Activated CD4-positive, alpha-beta T cell treated with anti-CD3 and anti-CD28 coated beads for 36 hours (primary cell): ENCODE measurements around the gene IFNLR1. TPM values are rescaled to one million over a fixed set of nuclear protein-coding genes. Genes with fewer than 3 reads are reported as not detected.

Source experiments
- ATAC-seq: fragments of 200-7000 bp; cut with Tn5 transposase; one replicate; pipeline ENCODE4 v1.10.0; 2021; ENCODE audit warnings: mild to moderate bottlenecking, moderate library complexity
- CTCF ChIA-PET: fragments of 350-600 bp; sonication (Branson Sonifier 250); formaldehyde crosslinking; loops from one replicate; lab custom pipeline; 2021; ENCODE audit warnings: antibody characterized with exemption; lab: Charles Lee
- POLR2A ChIA-PET: fragments of 350-600 bp; sonication (Branson Sonifier 250); formaldehyde crosslinking; loops from one replicate; lab custom pipeline; 2021; ENCODE audit warnings: antibody characterized with exemption, inconsistent platforms; lab: Charles Lee
- DNase-seq: peaks from one replicate; pipeline ENCODE4 v3.0.0-alpha.2; 2020
- H3K27ac Mint-ChIP-seq: one replicate; pipeline ENCODE4 v1.8.0; 2021; ENCODE audit warnings: mixed read lengths
- H3K27me3 Mint-ChIP-seq: one replicate; pipeline ENCODE4 v1.8.0; 2021; ENCODE audit warnings: mixed read lengths
- H3K36me3 Mint-ChIP-seq: one replicate; pipeline ENCODE4 v1.8.0; 2021; ENCODE audit warnings: low read depth, mixed read lengths
- H3K4me1 Mint-ChIP-seq: one replicate; pipeline ENCODE4 v1.8.0; 2021; ENCODE audit warnings: mixed read lengths
- H3K4me3 Mint-ChIP-seq: one replicate; pipeline ENCODE4 v1.8.0; 2021; ENCODE audit warnings: mild to moderate bottlenecking, moderate library complexity, mixed read lengths
- H3K9me3 Mint-ChIP-seq: one replicate; pipeline ENCODE4 v1.8.0; 2021; ENCODE audit warnings: low read depth, mixed read lengths
- intact Hi-C, 2 experiments: fragments of 100-400 bp; cut with DNase I in 1 of 2; cut with micrococcal nuclease in 1 of 2; formaldehyde crosslinking; loops; one replicate each; pipeline versions ENCODE4 v1.14.2 to v1.15.1; 2022 to 2024; cut with DNase I, micrococcal nuclease
- total RNA-seq, 2 experiments: library from RNA; stranded (reverse); gene quantifications; one replicate each; pipeline ENCODE4 v1.2.3, GENCODE V29; 2021

Gene IFNLR1
- total RNA-seq, 2 experiments from 2014 or later, result 6.6 to 7.4 TPM

- peaks cover 9% of the 10 kb centered on the region for H3K4me1 Mint-ChIP-seq
- CTCF ChIA-PET, result interaction anchor here (0.5 to 2.2 kb wide), 4 partner anchors 40 to 340 kb away, joined by 3 to 9 read pairs (median 4); no protein-coding TSS in a partner anchor
Measured at GRCh38 chr1:24111262-24111995, 75.7 kb downstream of the IFNLR1 start.

GRCh38 chr1:24110642-24111261, 76.3 kb downstream of the IFNLR1 start:
- peaks cover 11% of the 10 kb centered on the region for H3K27me3 Mint-ChIP-seq
- DNase-seq (no peak), ATAC-seq (no peak)
- H3K4me1 Mint-ChIP-seq, result peaks cover 9% of the 10 kb centered on the region
- intact Hi-C loops, result no loop called here
- H3K27ac Mint-ChIP-seq, result no peak overlapping the region
- no peaks in the 10 kb centered on the region for H3K9me3 Mint-ChIP-seq
- no peaks in the 10 kb centered on the region for H3K36me3 Mint-ChIP-seq
- no peak overlapping the region for H3K4me3 Mint-ChIP-seq
- ChIA-PET CTCF (interaction anchor here (2.2 kb wide), 1 partner anchor 39 kb away, joined by 9 read pairs; no protein-coding TSS in a partner anchor), POLR2A (no interaction called here)

More at GRCh38 chr1:24111262-24111995, 75.7 kb downstream of the IFNLR1 start:
- intact Hi-C loops, result no loop called here
- Mint-ChIP-seq H3K27ac (no peak overlapping the region), H3K27me3 (peaks cover 13% of the 10 kb centered on the region), H3K36me3 (no peaks in the 10 kb centered on the region), H3K9me3 (no peaks in the 10 kb centered on the region), H3K4me3 (no peak overlapping the region)
- no peak for ATAC-seq
- no peak for DNase-seq
- POLR2A ChIA-PET, result no interaction called here

- CTCF ChIA-PET, result no interaction called here
- DNase-seq (no peak), ATAC-seq (no peak)
- Mint-ChIP-seq H3K4me3 (no peak overlapping the region), H3K4me1 (peaks cover 9% of the 10 kb centered on the region), H3K27me3 (peaks cover 11% of the 10 kb centered on the region), H3K27ac (no peak overlapping the region), H3K9me3 (no peaks in the 10 kb centered on the region), H3K36me3 (no peaks in the 10 kb centered on the region)
- POLR2A ChIA-PET, result no interaction called here
- intact Hi-C loops, result no loop called here
Measured at GRCh38 chr1:24109686-24110475, 77.2 kb downstream of the IFNLR1 start.

GRCh38 chr1:24109166-24109483, 78.0 kb downstream of the IFNLR1 start:
- intact Hi-C loops, result no loop called here
- CTCF ChIA-PET, result no interaction called here
- no peak overlapping the region for H3K4me3 Mint-ChIP-seq
- peaks cover 11% of the 10 kb centered on the region for H3K27me3 Mint-ChIP-seq
- DNase-seq (no peak), ATAC-seq (no peak)
- H3K4me1 Mint-ChIP-seq, result peaks cover 9% of the 10 kb centered on the region
- peak overlapping the region; percentile 31 for H3K27ac Mint-ChIP-seq
- POLR2A ChIA-PET, result no interaction called here
- no peaks in the 10 kb centered on the region for H3K36me3 Mint-ChIP-seq
- no peaks in the 10 kb centered on the region for H3K9me3 Mint-ChIP-seq

DNA sequence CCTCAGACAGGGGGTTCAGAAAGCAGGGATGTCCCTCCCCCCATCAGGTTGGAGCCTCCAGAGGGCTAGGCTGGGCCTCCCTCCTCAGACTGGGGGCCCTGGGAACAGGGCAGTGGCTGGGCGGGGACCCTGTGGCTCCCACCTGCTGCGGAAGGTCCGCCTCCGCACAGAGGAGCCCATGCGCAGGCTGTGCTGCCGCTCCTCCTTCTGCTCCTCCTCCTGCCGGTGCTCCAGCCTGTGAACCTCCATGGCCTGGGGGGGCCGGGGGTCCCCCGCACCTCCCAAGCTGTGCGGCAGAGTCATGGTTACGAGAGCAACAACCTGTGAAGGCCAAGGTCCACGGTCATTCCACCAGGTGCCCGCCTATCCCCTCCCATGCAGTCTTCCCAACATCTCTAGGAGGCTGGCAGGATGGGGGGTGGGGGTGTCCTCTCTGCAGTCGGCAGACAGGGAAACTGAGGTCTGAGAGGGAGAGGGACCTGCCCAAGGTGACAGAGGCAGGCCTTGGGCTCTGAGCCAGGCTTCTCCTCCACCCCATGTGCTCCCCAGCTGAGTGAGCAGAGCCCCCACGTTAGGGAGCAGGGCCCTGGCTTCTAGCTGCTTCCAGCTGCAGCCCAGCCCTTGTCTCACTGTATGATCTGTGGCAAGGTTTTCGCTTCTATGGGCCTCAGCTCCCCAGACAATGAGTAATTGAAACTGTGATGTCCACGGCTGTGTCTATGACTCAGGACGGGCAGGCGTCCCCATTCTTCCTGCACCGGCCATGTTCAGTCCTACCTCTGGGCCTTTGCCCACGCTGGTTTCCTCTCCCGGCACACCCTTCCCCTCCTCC, 78.5 kb downstream of the IFNLR1 start:
- Mint-ChIP-seq H3K36me3 (no peaks in the 10 kb centered on the region), H3K4me1 (peaks cover 9% of the 10 kb centered on the region), H3K9me3 (no peaks in the 10 kb centered on the region), H3K27me3 (peaks cover 8% of the 10 kb centered on the region), H3K4me3 (no peak overlapping the region), H3K27ac (peak overlapping the region; percentile 31)
- ATAC-seq (peak; percentile 63), DNase-seq (peak; percentile 30)
- CTCF ChIA-PET, result no interaction called here
- intact Hi-C loops, result no loop called here
- POLR2A ChIA-PET, result no interaction called here

DNA sequence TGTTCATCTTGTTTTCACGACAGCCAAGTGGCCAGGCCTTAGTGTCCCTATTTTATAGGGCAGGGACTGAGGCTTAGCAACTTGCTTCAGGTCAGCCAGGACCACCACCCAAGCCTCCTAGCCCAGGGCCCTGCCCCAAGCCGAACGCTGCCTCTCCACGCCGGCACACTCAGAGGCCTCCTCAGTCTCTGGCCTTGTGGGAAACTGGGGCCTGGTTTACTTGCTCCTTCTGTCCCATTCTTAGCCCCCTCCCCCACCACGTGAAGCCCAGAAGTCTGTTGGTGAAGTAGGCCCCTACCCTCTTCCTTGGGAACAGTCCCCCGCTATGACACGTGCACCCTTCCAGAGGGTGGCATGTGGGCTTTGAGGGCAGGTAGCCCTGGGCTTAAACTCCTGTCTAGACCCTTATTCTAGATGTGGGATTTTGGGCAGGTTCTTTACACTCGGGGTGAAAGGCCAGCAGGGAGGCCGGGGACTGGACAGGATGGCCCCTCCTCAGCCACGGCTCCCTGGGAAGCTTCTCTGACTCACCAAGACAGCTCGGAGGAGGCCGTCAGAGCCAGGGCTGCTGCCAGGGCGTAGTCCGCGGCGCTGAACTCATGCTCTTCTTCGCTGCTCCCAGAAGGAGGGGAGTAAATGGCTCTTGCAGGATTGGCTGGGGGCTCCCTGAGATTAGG, 79.5 kb downstream of the IFNLR1 start:
- intact Hi-C loops, result no loop called here
- Mint-ChIP-seq H3K4me1 (peaks cover 7% of the 10 kb centered on the region), H3K36me3 (no peaks in the 10 kb centered on the region), H3K27ac (no peak overlapping the region), H3K9me3 (no peaks in the 10 kb centered on the region), H3K4me3 (no peak overlapping the region), H3K27me3 (peaks cover 5% of the 10 kb centered on the region)
- no peak for ATAC-seq
- no peak for DNase-seq
- ChIA-PET CTCF (no interaction called here), POLR2A (no interaction called here)

DNA sequence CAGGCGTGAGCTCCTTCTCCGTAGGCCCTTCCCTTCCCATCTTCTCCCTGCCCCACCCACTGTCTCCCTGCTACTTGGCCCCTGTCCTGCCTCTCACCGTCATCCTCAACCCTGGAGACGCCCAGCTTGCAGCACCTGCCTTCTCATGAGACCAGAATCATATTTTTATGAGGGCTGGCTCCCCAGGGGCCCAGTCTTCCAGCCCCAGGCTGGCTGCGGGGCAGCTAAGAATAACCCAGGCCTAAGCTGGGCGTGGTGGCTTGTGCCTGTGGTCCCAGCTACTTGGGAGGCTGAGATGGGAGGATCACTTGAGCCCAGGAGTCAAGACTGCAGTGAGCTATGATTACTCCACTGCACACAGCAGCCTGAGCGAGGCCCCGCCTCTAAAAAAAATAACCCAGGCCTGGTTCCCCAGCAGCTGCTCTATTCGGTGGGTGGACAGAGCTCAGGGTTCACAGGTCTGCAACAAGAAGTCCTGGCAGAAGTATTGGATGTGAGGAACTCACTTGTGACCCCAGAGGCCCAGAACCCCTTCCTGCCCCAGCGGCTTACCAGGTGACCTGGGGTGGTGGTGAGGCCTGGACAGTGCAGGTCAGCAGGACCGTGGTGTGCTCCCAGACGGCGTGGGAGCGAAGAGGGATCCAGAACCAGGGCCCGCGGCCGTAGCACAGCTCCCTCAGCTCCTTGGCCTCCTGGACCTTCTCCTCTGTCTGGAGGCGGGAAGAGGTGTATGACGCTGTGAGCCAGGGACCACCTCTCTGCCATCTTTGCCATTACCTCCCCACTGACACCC, 81.5 kb downstream of the IFNLR1 start:
- H3K4me3 Mint-ChIP-seq, result no peak overlapping the region
- H3K36me3 Mint-ChIP-seq, result no peaks in the 10 kb centered on the region
- no peak for ATAC-seq
- no peak for DNase-seq
- no peaks in the 10 kb centered on the region for H3K9me3 Mint-ChIP-seq
- CTCF ChIA-PET, result interaction anchor here (0.6 kb wide), 2 partner anchors 50 to 138 kb away, joined by 3 read pairs; no protein-coding TSS in a partner anchor
- no peak overlapping the region for H3K27ac Mint-ChIP-seq
- POLR2A ChIA-PET, result no interaction called here
- intact Hi-C loops, result no loop called here
- H3K27me3 Mint-ChIP-seq, result no peaks in the 10 kb centered on the region
- peaks cover 3% of the 10 kb centered on the region for H3K4me1 Mint-ChIP-seq

DNA sequence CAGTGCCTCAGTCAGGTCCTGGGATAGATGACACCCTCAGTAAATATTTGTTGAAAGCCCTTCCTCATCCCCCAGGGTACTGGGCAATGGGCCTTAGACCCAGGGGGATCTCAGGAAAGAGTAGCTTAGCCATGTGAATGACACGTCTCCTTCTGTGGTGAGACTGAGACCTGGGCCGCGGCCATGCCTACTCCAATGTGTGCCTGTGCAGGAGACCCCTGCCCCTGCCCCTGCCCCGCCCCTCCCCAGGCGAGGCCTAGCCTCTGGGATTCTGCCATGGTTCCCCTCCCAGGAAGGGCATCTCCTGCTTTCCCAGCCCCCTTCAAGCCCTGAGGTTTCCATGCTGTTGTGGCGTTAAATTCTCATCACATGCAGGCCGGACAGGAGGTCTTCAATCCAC, 82.2 kb downstream of the IFNLR1 start:
- CTCF ChIA-PET, result no interaction called here

More for the DNA sequence above, 82.2 kb downstream of the IFNLR1 start:
- H3K36me3 Mint-ChIP-seq, result no peaks in the 10 kb centered on the region
- ATAC-seq, result no peak
- peaks cover 3% of the 10 kb centered on the region for H3K4me1 Mint-ChIP-seq
- POLR2A ChIA-PET, result no interaction called here
- no peak overlapping the region for H3K27ac Mint-ChIP-seq
- intact Hi-C loops, result no loop called here
- no peak for DNase-seq
- no peaks in the 10 kb centered on the region for H3K27me3 Mint-ChIP-seq
- H3K9me3 Mint-ChIP-seq, result no peaks in the 10 kb centered on the region
- H3K4me3 Mint-ChIP-seq, result no peak overlapping the region
